Neural cell (in vitro differentiated cells): ENCODE measurements around the gene SRSF8. TPM values are rescaled to one million over a fixed set of nuclear protein-coding genes. Genes with fewer than 3 reads are reported as not detected.
"Not testable (repeated sequence)": the region's sequence is repeated elsewhere in the genome, so short reads cannot be mapped to it uniquely, and the experiment has no call there.

Experiments used
- H2AFZ ChIP-seq: fragments of 200-600, 300-800 bp; sonication (generic), shearing (Covaris generic); 2 replicates; pipeline ENCODE4 v1.6.0; 2014; ENCODE audit warnings: low read depth, mild to moderate bottlenecking, antibody characterized with exemption, low read length, moderate library complexity
- H3F3A ChIP-seq: fragments of 200-600 bp; shearing (Covaris generic); 2 replicates; pipeline ENCODE4 v1.6.1; 2016; ENCODE audit warnings: mild to moderate bottlenecking, moderate library complexity, mixed read lengths, antibody characterized with exemption, low read length; ENCODE audit not compliant: insufficient read depth, poor library complexity, severe bottlenecking
- H3K27ac ChIP-seq: fragments of 200-600, 300-800 bp; sonication (generic), shearing (Covaris generic); 2 replicates; pipeline ENCODE4 v1.5.1; 2014; ENCODE audit warnings: mild to moderate bottlenecking, low read length, moderate library complexity
- H3K27me3 ChIP-seq: fragments of 300-800, 200-600 bp; sonication (generic), shearing (Covaris generic); 2 replicates; pipeline ENCODE4 v1.6.0; 2014; ENCODE audit warnings: mild to moderate bottlenecking, low read depth, low read length, moderate library complexity; ENCODE audit not compliant: insufficient read depth
- H3K36me3 ChIP-seq: fragments of 300-800, 200-600 bp; sonication (generic), shearing (Covaris generic); 2 replicates; pipeline ENCODE4 v1.5.1; 2014; ENCODE audit warnings: mild to moderate bottlenecking, antibody characterized with exemption, low read length, moderate library complexity; ENCODE audit not compliant: insufficient read depth
- H3K4me2 ChIP-seq: fragments of 300-800, 200-600 bp; sonication (generic), shearing (Covaris generic); 2 replicates; pipeline ENCODE4 v1.6.0; 2014; ENCODE audit warnings: mild to moderate bottlenecking, low read length
- H3K4me3 ChIP-seq: fragments of 300-800, 200-600 bp; sonication (generic), shearing (Covaris generic); 2 replicates; pipeline ENCODE4 v1.5.1; 2014; ENCODE audit warnings: mild to moderate bottlenecking, low read length, moderate library complexity
- H3K79me2 ChIP-seq: fragments of 200-600 bp; shearing (Covaris generic); replicated peaks from 2 replicates; pipeline ENCODE4 v1.6.0; 2014; ENCODE audit warnings: mild to moderate bottlenecking, low read length, moderate library complexity; ENCODE audit not compliant: insufficient read depth
- H3K9ac ChIP-seq: fragments of 300-800, 200-600 bp; sonication (generic), shearing (Covaris generic); 2 replicates; pipeline ENCODE4 v1.6.1; 2016; ENCODE audit warnings: mild to moderate bottlenecking, low read length, mixed read lengths
- H3K9me2 ChIP-seq: fragments of 200-600 bp; shearing (Covaris generic); 2 replicates; pipeline ENCODE4 v1.6.1; 2016; ENCODE audit warnings: mild to moderate bottlenecking, low read length, mixed read lengths; ENCODE audit not compliant: insufficient read depth
- H3K9me3 ChIP-seq: fragments of 200-600, 300-800 bp; sonication (generic), shearing (Covaris generic); 2 replicates; pipeline ENCODE4 v1.6.1; 2016; ENCODE audit warnings: mild to moderate bottlenecking, mixed run types, low read length, moderate library complexity, mixed read lengths
- H4K20me1 ChIP-seq: fragments of 200-600 bp; shearing (Covaris generic); 2 replicates; pipeline ENCODE4 v1.6.1; 2016; ENCODE audit warnings: mild to moderate bottlenecking, mixed run types; ENCODE audit not compliant: insufficient read depth
- CTCF ChIP-seq: fragments of 450-650 bp; IDR thresholded peaks from 2 replicates; pipeline ENCODE4 v1.5.1; 2014; ENCODE audit warnings: antibody characterized with exemption, mild to moderate bottlenecking, moderate library complexity; ENCODE audit not compliant: poor library complexity, severe bottlenecking
- EP300 ChIP-seq: fragments of 450-650 bp; conservative IDR thresholded peaks from 2 replicates; pipeline ENCODE4 v1.6.1; 2014; ENCODE audit warnings: antibody characterized with exemption, mild to moderate bottlenecking, moderate library complexity; ENCODE audit not compliant: poor library complexity, severe bottlenecking
- EZH2 ChIP-seq: fragments of 200-600, 300-800 bp; shearing (Covaris generic), sonication (generic); IDR thresholded peaks from 2 replicates; pipeline ENCODE4 v1.6.1; 2014; ENCODE audit warnings: antibody characterized with exemption, low read length, borderline replicate concordance, mild to moderate bottlenecking; ENCODE audit not compliant: insufficient read depth, poor library complexity, severe bottlenecking
- MXI1 ChIP-seq: fragments of 450-650 bp; conservative IDR thresholded peaks from 2 replicates; pipeline ENCODE4 v1.6.1; 2014; ENCODE audit warnings: antibody characterized with exemption, mild to moderate bottlenecking; ENCODE audit not compliant: poor library complexity, severe bottlenecking
- POLR2AphosphoS5 ChIP-seq: IDR thresholded peaks from 2 replicates; pipeline ENCODE4 v1.6.1; 2012
- RAD21 ChIP-seq: fragments of 450-650 bp; conservative IDR thresholded peaks from 2 replicates; pipeline ENCODE4 v1.6.1; 2014; ENCODE audit warnings: antibody characterized with exemption, mild to moderate bottlenecking, moderate library complexity
- REST ChIP-seq: IDR thresholded peaks from 2 replicates; pipeline ENCODE4 v1.6.1; 2012; ENCODE audit warnings: borderline replicate concordance
- SMC3 ChIP-seq: fragments of 450-650 bp; conservative IDR thresholded peaks from 2 replicates; pipeline ENCODE4 v1.6.1; 2014; ENCODE audit warnings: antibody characterized with exemption, mild to moderate bottlenecking, moderate library complexity; ENCODE audit not compliant: poor library complexity
- TAF1 ChIP-seq: IDR thresholded peaks from 2 replicates; pipeline ENCODE4 v1.6.1; 2012; ENCODE audit warnings: low read depth
- polyA plus RNA-seq: library from polyadenylated mRNA; depleted of rRNA; stranded (reverse); fragments of >200 nt; gene quantifications from 2 replicates; pipeline ENCODE4 v1.2.3, GENCODE V29; 2014

Gene SRSF8
- polyA plus RNA-seq, 1 donor from 2014 or later = 44.6 TPM

GRCh38 chr11:95108159-95108611 lies 41.5 kb downstream of the SRSF8 start:
- H3K79me2 ChIP-seq = no peaks in the 10 kb centered on the region
- no peak overlapping the region for H3K4me3 ChIP-seq
- no peaks in the 10 kb centered on the region for H3K9me2 ChIP-seq
- no peaks in the 10 kb centered on the region for H3F3A ChIP-seq
- H3K9me3 ChIP-seq = no peaks in the 10 kb centered on the region
- no peak overlapping the region for H3K9ac ChIP-seq
- H3K27me3 ChIP-seq = no peaks in the 10 kb centered on the region
- no peaks in the 10 kb centered on the region for H4K20me1 ChIP-seq
- no peak overlapping the region for H2AFZ ChIP-seq
- TF ChIP-seq CTCF (no peak), MXI1 (no peak), RAD21 (no peak), EZH2 (no peak), EP300 (no peak), SMC3 (no peak), POLR2AphosphoS5 (no peak), REST (no peak), TAF1 (no peak)
- no peak overlapping the region for H3K4me2 ChIP-seq
- H3K27ac ChIP-seq = no peak overlapping the region
- no peaks in the 10 kb centered on the region for H3K36me3 ChIP-seq

GRCh38 chr11:95108671-95109551 lies 42.2 kb downstream of the SRSF8 start:
- no peaks in the 10 kb centered on the region for H3K79me2 ChIP-seq
- no peak for TF ChIP-seq RAD21
- H4K20me1 ChIP-seq = no peaks in the 10 kb centered on the region
- no peaks in the 10 kb centered on the region for H3K27me3 ChIP-seq
- no peaks in the 10 kb centered on the region for H3K9me3 ChIP-seq
- H3K9ac ChIP-seq = no peak overlapping the region
- no peaks in the 10 kb centered on the region for H3F3A ChIP-seq
- no peak overlapping the region for H3K27ac ChIP-seq
- no peak overlapping the region for H3K4me2 ChIP-seq
- no peak overlapping the region for H2AFZ ChIP-seq
- H3K36me3 ChIP-seq = no peaks in the 10 kb centered on the region
- H3K9me2 ChIP-seq = no peaks in the 10 kb centered on the region
- H3K4me3 ChIP-seq = no peak overlapping the region

- not testable (repeated sequence) for H3K4me2 ChIP-seq, H3F3A ChIP-seq, H3K36me3 ChIP-seq, H3K4me3 ChIP-seq, H3K27me3 ChIP-seq, H3K9me2 ChIP-seq, H4K20me1 ChIP-seq, H3K9ac ChIP-seq, H3K27ac ChIP-seq, H3K9me3 ChIP-seq, H2AFZ ChIP-seq, H3K79me2 ChIP-seq
Measured at GRCh38 chr11:95111471-95111870, 44.8 kb downstream of the SRSF8 start.
